Pons (tissue), 1 donor: ENCODE results near the gene ENHO.
"Not testable (repeated sequence)": the region's sequence is repeated elsewhere in the genome, so short reads cannot be mapped to it uniquely, and the experiment has no call there.

Source experiments
- DNase-seq: peaks from one replicate; pipeline ENCODE4 v3.0.0-alpha.2; 2016; ENCODE audit warnings: low spot score

ENHO gene

DNA sequence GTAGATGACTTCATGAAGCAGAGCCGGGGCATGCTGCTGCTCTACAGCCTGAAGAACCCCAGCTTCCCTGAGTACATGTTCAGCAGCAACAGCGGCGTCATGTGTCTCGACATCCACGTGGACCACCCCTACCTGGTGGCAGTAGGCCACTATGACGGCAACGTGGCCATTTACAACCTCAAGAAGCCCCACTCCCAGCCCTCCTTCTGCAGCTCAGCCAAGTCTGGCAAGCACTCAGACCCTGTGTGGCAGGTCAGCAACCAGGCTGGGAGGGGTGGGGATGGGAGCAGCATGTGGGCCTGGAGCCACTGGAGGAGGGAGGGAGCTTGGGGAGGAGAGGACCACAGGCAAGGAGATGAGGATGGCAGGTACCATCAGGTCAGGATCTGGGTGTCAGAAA, 16.2 kb downstream of the ENHO start:
- DNase-seq = no peak

DNA sequence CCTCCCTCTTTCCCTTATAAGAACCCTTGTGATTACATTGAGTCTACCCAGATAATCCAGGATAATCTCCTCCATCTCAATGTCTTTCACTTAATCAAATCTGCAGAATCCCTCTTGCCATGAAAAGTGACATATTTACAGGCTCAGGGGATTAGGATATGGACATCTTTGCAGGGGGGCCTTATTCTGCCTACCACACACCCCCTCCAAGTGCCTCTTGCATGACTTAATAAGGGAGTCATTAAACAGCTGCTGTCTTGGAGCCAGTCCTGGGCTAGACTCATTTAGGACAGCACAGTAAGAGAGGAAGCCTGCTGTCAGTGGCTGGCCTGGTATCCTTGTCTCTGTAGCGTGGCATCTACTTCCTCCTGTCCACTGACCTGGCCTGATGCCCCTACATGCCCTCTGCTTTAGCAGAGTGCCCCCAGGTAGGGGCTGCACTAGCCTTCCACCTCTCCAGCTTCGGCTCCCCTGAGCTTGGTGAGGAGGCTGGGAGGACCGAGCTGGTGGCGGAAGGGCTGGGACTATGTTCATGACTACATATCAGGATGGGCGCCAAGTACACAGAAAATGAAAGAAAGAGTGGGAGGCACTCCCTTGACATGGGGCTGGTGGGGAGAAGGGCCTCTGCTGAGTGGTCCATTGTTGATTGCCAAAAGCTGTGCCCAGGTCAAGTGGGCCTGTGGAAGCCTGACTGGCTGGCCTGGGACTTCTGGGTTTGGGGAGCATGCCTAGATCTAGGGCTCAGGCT, 17.2 kb downstream of the ENHO start:
- no peak for DNase-seq

DNA sequence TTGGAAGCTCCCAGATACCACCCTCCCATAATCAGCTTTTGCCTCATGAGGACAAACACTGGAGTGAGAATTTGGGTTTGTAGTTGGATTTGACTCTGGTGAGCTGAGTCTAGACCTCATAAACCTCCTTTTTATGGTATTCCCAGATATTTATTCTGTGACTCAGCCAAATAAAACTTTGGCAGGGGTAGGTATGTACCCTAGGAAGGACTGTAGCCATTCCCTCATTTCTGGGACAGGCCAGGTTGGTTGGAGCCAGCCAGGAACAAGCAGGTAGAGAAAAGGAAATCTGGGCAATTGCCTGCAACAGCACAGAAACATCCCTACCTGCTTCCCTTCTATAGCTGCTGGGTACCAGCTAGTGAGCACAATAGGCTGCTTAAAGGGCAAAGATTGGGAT, 19.4 kb downstream of the ENHO start:
- no peak for DNase-seq

DNA sequence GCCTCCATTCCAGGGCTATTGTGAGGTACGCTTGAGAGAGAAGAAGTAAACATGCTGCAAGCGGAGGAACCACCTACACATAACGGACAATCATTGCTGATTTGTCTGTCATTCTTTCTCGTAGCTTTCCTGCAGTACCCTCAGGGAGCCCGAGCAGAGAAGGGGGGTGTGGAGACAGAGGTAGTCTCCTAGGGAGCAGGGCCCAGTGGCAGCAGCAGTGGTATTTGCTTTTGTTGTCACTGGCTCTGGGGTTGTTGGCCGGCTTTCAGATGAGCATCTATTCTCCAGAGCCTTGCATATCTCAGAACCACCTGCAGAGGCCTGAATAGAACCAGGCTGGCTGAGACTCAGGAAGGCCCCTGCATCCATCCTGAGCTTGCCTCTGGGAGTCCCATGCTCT, 19.9 kb downstream of the ENHO start:
- DNase-seq = peak; percentile 38

DNA sequence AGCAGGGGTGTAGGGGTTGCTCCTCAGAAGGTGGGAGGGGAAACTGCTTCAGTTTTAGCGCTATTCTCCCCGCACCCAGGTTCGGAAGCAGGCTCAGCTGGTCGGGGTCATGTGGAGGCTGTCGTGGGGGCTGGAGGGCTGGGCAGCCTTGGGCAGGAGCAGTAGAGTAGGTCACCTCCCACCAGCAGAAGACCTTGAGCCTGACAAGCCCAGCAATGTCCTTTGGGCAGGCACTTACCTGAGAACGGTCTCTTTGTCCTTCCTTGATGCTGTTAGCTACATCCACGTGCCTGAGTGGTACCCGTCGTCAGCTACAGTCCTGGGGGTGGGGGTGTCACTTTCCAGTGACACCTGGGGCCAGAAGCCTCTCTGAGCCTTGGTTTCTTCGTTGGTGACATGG, 20.3 kb downstream of the ENHO start:
- no peak for DNase-seq

DNA sequence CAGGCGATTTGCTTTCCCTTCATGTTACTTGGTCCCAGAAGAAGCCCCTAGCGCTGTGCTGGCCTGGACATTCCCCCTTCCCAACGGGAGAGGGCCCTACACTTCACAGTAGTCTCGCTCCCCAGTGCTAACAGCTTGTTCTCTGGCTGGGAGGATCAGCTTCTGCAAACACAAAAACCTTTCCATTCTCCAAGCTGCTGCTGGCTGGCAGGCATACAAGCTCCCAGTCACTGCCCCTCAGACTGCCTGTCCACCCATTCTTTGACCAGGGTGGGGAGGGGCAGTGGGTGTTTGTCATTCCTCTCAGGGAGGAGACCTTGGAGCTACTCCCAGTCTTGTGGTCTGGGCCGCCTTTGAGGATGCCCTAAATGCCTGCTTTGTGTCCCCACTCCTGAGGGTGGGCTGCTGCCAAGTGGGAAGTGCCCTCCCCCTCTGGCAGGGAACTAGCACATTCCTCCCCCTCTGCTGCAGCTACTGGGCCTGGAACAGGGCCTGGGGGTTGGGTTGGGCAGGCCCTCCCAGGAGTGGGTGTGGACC, 20.8 kb downstream of the ENHO start:
- peak; percentile 100 for DNase-seq

DNA sequence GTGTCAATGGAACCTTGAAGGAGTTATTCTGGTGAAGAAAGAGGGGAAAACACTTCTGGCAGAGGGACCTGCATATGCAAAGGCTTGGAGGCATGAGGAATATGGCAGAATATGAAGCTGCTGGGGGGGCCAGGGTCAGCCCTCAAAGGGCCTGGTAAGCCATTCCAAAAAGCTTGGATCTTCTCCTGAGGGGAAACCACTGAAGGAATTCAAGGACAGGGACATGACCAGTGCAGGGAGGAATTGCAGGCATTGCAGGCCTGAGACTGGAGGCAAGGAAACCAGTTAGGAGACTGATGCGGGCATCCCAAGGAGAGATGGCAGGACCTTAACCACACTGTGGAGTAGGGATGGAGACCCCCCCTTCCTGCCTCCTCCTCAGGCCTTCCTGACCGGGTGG, 21.4 kb downstream of the ENHO start:
- DNase-seq = no peak

DNA sequence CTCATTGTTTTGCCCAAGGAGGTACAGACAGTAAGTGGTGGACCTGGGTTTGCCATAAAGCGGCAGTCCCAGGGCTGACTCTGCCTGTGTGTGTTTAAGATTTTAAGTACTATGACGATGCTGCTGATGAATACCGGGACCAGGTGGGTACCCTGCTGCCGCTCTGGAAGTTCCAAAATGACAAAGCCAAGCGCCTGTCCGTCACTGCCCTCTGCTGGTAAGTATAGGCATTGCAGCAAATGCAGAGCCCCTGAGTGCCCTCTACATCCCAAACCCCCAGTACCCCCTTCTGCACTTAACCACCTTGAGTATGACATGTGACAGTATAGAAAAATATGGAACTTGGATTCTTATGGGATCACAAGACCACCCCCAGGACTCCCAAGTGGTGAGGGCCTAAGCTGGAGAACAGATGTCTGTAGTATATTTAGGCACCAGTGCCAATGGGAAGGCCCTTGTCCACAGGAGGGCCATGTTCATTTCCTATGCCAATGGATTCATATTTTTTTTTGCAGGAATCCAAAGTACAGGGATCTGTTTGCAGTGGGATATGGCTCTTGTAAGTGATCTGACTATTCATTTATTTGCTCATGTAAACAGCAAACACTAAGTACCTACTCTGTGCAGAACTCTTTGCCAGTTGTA, 22.0 kb downstream of the ENHO start:
- DNase-seq = peak; percentile 55

DNA sequence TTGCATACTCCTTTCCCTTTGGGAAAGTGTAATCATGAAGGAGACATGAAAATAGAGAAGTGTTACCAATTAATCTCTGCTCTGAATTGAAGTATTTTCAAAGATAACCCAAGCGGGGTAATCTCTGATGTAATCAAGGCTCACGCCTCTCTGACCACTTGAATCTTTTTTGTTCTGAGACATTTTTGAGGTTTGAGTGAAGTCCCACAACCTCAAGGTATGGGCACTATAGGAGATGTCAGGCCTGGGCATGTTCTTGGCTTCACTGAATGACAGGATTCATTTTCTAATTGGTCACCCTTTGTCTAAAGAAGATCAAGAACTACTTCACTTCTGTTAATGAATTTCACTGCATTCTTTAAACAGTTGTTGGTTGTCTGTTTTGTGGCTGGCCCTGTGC, 23.7 kb downstream of the ENHO start:
- DNase-seq = no peak

DNA sequence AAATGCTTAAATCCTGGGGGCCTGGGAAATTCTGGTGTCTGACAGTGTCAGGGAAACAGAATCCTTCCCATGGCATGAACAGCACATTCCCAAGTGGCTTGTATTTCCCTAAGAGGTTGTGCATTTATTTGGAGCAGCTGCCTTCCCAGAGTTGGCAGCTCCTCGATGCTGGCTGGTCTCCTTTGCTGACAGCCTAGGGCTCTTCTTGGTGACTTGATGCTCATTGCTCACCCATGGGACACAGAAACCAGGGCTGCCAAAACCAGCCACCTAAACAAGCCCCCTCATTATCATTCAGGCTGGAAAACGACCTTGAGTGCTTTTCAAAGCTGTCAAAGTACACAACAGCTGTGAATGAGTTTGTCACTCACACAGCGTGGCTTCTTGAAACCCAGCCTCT, 24.2 kb downstream of the ENHO start:
- peak; percentile 29 for DNase-seq

DNA sequence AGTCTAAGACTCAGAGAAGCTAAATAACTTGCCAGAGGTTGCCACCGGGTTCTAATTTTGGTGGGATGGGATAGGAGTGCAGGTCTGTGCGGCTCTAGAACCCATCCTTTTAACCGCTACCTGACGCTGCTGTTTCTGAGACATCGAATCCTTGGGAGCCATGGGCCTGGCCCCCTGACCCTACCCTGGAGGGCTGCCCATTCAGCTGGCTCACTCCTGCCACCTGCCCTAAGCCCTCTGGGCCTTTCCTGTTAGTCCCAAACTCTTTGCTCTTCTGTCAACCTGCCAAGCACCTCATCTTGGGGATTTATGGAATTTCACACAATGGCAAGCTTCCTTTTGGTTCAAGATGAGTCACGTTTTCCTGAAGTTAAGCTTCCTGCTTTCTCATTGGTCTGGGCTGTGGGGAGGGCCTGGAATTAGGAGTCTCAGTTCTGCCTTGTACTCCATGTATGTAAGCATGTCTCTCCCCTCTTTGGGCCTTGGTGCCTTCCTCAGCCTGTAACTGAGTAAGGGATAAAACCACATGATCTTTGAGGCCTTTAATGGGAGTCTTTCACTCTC, 26.6 kb downstream of the ENHO start:
- DNase-seq = no peak

DNA sequence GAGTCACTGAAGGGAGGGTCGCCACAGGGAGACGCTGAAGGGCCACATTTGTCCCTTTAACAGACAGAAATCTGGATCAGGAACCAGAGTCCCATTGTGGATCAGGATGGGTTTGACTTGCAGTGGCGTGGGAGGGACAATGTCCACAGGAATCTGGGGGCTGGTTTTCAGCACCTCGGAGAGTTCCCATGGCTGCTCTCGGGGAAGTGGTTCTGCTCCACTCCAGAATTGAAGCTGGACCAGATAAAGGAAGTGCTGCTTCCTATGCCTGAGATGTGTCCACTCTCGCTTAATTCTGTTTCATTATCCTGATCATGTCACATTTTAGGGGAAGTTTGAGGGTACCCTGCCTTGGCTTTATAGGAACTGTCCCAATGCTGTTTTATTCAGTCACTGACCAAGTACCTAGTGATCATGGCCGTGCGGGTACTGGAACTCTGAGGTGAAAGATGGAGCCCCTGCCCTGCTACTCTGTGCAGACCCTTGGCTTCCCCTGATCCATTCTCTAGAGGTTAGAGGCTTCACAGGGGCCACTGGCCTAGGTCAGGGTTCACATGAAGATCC, 28.7 kb downstream of the ENHO start:
- DNase-seq = no peak

DNA sequence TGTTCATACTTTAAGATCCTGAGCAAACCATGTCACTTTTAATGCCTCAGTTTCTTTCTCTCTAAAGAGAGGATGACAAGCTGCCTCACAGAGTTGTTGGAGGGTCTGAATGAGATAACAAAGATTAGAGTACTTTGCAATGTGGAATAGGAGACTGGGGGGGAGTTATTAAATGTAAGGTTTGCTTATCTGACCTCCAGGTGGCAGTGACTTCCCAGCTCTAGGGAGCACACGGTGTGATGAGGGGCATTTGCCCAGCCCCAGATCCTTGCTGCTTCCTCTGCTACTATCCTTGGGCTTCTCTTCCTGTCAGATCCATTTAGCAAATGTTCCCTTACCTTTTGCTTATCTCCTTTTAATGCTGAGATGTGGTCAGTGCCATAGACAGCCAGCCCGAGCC, 30.7 kb downstream of the ENHO start:
- DNase-seq = no peak

DNA sequence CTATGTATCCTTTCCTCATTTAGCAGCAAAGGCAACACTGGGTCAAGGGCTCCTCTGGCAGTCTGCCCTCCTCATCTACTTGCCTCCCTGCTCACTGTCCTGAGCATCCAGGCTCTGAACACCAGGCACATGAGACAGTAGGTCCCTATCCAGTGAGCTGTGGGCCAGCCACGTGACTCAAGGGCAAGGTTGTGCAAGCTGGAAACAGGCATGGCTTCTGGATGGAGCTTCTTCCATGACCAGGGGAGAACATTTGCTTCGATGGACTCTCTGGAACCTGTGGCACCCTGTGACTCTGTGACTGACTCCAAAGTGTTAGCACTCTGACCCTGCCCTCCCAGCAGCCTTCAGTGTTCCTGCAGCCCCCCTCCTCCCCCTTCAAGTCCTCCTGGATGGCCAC, 31.2 kb downstream of the ENHO start:
- no peak for DNase-seq

DNA sequence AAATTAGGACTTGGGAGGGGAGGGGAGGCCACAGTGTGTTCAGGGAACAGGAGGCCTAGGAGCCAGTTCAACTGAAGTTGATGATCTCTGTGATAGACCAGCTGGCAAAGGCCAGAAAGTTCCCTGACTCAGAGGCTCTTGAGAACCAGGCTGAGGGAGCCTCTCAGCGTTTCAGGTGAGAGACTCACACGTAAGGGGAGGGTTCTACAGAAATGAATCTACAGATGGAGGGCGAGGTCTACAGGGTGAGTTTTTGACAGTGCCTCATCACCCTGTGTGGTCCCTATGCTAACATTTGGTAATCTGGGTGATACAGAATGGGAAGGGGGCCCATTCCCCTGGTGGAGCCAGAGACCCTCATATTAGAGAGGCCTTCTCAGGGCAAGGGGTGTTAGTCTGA, 32.0 kb downstream of the ENHO start:
- DNase-seq = no peak

DNA sequence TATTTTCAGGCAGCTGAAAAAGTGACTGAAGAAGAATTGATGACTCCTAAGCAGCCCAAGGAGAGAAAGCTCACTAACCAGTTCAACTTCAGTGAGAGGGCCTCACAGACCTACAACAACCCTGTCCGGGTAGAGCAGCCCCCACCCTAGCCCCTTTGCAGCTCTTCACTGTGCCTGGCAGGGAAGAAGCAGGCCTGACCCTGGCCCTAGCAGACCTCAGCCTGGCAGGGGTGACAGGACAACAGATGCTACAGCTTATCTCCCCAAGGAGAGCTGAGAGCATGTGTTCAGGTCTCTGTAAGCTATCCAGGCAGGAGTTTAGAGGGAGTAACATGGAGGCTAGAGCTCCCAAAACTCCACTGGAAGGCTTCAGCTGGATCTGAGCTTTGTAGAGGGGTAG, 32.4 kb downstream of the ENHO start:
- no peak for DNase-seq

DNA sequence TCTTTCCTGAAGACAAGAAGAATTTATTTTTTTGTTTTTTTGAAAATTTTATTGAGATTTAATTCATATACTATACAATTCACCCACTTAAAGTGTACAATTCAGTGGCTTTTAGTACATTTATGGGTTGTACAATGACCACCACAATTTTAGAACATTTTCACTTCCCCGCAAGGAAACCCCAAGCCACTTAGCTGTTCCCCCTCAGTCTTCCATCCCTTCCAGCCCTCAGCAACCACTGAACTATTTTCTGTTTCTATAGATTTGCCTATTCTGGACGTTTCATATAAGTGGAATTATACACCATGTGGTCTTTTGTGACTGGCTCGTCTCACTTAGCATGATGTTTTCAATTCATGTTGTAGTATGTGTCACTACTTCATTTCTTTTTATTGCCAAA, 36.2 kb downstream of the ENHO start:
- no peak for DNase-seq

DNA sequence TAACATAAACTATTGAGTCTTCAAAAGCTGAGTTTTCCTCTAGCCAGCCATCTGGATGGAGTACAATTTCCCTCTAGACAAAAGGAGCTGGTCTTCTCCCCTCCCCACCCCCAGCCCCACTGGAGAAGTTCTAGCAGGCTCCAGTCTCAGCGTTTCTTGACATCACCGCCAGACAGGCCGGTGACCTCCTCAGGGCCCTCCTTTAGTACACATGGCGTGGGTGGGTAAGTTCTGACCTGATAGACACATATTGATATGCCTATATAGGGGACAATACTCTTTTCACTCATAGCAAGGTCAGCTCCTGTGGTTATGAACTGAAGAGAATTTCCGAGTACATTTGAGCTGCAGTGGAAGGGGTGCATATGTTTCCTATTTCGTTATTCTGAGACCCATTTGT, 37.0 kb downstream of the ENHO start:
- DNase-seq = no peak

DNA sequence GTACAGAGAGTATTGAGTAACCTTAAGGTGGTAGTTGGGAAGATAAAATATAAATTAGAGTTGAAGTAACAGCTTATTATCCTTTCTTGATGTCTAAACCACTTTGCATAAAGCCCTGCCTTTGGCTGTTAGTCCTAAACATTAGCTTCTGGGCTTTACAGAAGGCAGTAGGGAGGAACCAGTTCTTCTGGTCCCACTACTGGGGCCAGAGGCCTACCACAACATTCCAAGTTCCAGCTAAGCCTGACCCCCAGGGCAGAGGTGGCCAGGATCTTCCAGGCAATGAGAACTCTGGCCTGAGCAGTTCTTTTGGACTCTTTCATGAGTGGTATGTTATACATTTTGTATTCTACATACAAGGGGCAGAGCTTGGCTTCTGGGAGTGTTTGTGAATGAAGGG, 38.1 kb downstream of the ENHO start:
- no peak for DNase-seq

DNA sequence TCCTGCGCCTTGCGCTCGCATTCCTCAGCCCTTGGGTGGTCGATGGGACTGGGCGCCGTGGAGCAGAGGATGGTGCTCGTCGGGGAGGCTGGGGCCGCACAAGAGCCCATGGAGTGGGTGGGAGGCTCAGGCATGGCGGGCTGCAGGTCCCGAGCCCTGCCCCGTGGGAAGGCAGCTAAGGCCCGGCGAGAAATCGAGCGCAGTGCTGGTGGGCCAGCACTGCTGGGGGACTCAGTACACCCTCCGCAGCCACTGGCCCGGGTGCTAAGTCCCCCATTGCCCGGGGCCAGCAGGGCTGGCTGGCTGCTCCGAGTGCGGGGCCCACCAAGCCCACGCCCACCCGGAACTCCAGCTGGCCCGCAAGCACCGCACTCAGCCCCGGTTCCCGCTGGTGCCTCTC, 40.0 kb downstream of the ENHO start:
- not testable (repeated sequence) for DNase-seq

DNA sequence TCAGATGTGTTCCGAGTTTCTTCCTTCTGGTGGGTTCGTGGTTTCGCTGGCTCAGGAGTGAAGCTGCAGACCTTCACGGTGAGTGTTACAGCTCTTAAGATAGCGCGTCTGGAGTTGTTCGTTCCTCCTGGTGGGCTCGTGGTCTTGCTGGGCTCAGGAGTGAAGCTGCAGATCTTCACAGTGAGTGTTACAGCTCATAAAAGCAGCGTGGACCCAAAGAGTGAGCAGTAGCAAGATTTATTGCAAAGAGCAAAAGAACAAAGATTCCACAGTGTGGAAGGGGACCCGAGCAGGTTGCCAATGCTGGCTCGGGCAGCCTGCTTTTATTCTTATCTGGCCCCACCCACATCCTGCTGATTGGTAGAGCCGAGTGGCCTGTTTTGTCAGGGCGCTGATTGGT, 41.2 kb downstream of the ENHO start:
- not testable (repeated sequence) for DNase-seq

DNA sequence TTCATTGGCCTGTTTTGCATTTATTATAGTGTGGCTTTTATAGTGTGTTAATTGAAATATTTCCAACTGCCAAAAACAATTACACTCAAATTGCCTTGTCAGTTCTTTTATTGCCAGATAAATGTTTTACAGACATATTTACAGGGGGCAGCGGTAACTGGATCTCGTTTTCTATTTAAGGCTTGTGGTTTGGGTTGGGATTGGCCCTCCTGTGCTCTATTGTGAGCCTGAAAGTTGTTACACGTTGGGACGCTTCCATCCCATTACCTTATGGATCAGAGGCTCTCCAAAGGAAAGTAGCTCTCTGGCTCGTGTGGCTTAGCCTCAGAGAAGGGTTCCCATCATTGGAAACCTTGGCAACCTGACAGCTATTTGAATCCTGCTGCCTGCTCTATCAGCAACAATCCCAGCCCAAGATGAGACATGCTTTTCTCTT, 43.3 kb downstream of the ENHO start:
- no peak for DNase-seq

DNA sequence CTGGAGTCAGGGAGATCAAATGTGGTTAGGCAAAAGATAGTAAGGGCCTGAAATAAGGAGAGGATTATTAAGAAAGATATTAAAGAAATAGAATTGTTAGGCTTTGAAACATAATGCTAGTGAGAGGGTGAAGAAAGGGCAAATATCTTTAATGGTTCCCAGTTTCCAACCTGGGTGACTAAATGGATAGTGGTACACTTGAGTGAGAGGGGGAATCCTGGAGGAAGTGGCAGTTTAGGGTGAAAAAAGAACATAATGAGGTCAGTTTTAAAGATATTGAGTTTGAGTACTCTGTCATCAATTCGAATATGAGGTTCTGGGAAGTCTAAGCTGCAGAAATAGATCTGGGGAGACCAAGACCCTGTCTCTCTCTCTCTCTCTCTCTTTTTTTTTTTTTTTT, 45.2 kb downstream of the ENHO start:
- no peak for DNase-seq
